Measurements from ENCODE around the gene ATXN2. TPM values are rescaled to one million over a fixed set of nuclear protein-coding genes. Genes with fewer than 3 reads are reported as not detected.
"Not testable (repeated sequence)": the region's sequence is repeated elsewhere in the genome, so short reads cannot be mapped to it uniquely, and the experiment has no call there.

ATXN2 gene
- total RNA-seq, 1 donor from 2014 or later = 66.6 TPM

- no peak overlapping the region for H3K27ac ChIP-seq
- intact Hi-C loops (cut with DNase I) = no loop called here
- no peak overlapping the region for H3K4me3 ChIP-seq
- no peaks in the 10 kb centered on the region for H3K9me3 ChIP-seq
- H3K36me3 ChIP-seq = no peaks in the 10 kb centered on the region
- no peaks in the 10 kb centered on the region for H3K27me3 ChIP-seq
- no peak for TF ChIP-seq CTCF (IDR thresholded peaks at IDR 0.05)
- ATAC-seq = no peak
- no peaks in the 10 kb centered on the region for H3K4me1 ChIP-seq
- DNase-seq = no peak
Measured at GRCh38 chr12:111626230-111626629, 27.1 kb upstream of the ATXN2 start.

GRCh38 chr12:111624540-111624939 is 25.4 kb upstream of the ATXN2 start:
- no peaks in the 10 kb centered on the region for H3K9me3 ChIP-seq
- intact Hi-C loops (cut with DNase I) = no loop called here
- H3K4me3 ChIP-seq = no peak overlapping the region
- no peak overlapping the region for H3K27ac ChIP-seq
- H3K4me1 ChIP-seq = no peaks in the 10 kb centered on the region
- no peak for TF ChIP-seq CTCF (IDR thresholded peaks at IDR 0.05)
- H3K36me3 ChIP-seq = no peaks in the 10 kb centered on the region
- ATAC-seq = peak; percentile 88
- peak; percentile 72 for DNase-seq
- no peaks in the 10 kb centered on the region for H3K27me3 ChIP-seq

GRCh38 chr12:111617841-111618240 is 18.7 kb upstream of the ATXN2 start:
- H3K27ac ChIP-seq; H3K27me3 ChIP-seq; H3K4me1 ChIP-seq; H3K9me3 ChIP-seq; DNase-seq; ATAC-seq; H3K4me3 ChIP-seq; intact Hi-C loops (cut with DNase I); H3K36me3 ChIP-seq: not testable (repeated sequence)

GRCh38 chr12:111616177-111616623 is 17.1 kb upstream of the ATXN2 start:
- ATAC-seq (peak; percentile 39), DNase-seq (no peak)
- Histone ChIP-seq H3K27ac (no peak overlapping the region), H3K9me3 (no peaks in the 10 kb centered on the region), H3K4me3 (no peak overlapping the region), H3K27me3 (no peaks in the 10 kb centered on the region), H3K4me1 (no peaks in the 10 kb centered on the region), H3K36me3 (no peaks in the 10 kb centered on the region)
- intact Hi-C loops (cut with DNase I) = no loop called here
- no peak for TF ChIP-seq CTCF (IDR thresholded peaks at IDR 0.05)

- Histone ChIP-seq H3K9me3 (no peaks in the 10 kb centered on the region), H3K4me1 (no peaks in the 10 kb centered on the region), H3K27me3 (no peaks in the 10 kb centered on the region), H3K4me3 (no peak overlapping the region), H3K36me3 (no peaks in the 10 kb centered on the region), H3K27ac (no peak overlapping the region)
- intact Hi-C loops (cut with DNase I) = no loop called here
- DNase-seq (no peak), ATAC-seq (no peak)
- no peak for TF ChIP-seq CTCF (IDR thresholded peaks at IDR 0.05)
Measured at GRCh38 chr12:111607239-111607638, 8.1 kb upstream of the ATXN2 start.

GRCh38 chr12:111606767-111607230 is 7.7 kb upstream of the ATXN2 start:
- Histone ChIP-seq H3K4me3 (no peak overlapping the region), H3K36me3 (no peaks in the 10 kb centered on the region), H3K27ac (no peak overlapping the region), H3K4me1 (no peaks in the 10 kb centered on the region), H3K9me3 (no peaks in the 10 kb centered on the region), H3K27me3 (no peaks in the 10 kb centered on the region)
- DNase-seq = no peak
- no peak for ATAC-seq
- intact Hi-C loops (cut with DNase I) = no loop called here
- no peak for TF ChIP-seq CTCF (IDR thresholded peaks at IDR 0.05)
